ENCODE data around the gene MIPEP. TPM values are rescaled to one million over a fixed set of nuclear protein-coding genes. Genes with fewer than 3 reads are reported as not detected.

The MIPEP gene
- total RNA-seq, 1 donor from 2014 or later = 13.0 TPM

GRCh38 chr13:23852351-23852750, 36.8 kb downstream of the MIPEP start:
- Mint-ChIP-seq H3K27me3 (ENCODE audit: low read depth, unreplicated experiment) (no peaks in the 10 kb centered on the region), H3K27ac (ENCODE audit: unreplicated experiment) (no peak overlapping the region), H3K36me3 (ENCODE audit: low read depth, unreplicated experiment) (peaks cover 12% of the 10 kb centered on the region), H3K9me3 (ENCODE audit: unreplicated experiment) (no peaks in the 10 kb centered on the region), H3K4me1 (ENCODE audit: low read depth, unreplicated experiment) (no peaks in the 10 kb centered on the region), H3K4me3 (ENCODE audit: unreplicated experiment) (no peak overlapping the region)
- Histone ChIP-seq H3K36me3 (ENCODE audit: insufficient read depth, low read length) (peaks cover 11% of the 10 kb centered on the region), H3K27ac (ENCODE audit: low read depth, low read length) (no peak overlapping the region), H3K4me2 (ENCODE audit: low read length) (no peak overlapping the region), H3K27me3 (ENCODE audit: insufficient read depth, low read length) (no peaks in the 10 kb centered on the region), H3K9ac (ENCODE audit: low read length) (no peak overlapping the region), H2AFZ (ENCODE audit: low read depth, low read length) (no peak overlapping the region), H3K9me3 (ENCODE audit: insufficient read depth, low read depth, low read length) (no peaks in the 10 kb centered on the region), H3K79me2 (ENCODE audit: insufficient read depth, low read length) (no peaks in the 10 kb centered on the region), H4K20me1 (ENCODE audit: insufficient read depth, low read length) (no peaks in the 10 kb centered on the region), H3K4me3 (ENCODE audit: insufficient read depth, low read depth, low read length) (no peak overlapping the region), H3K4me1 (ENCODE audit: insufficient read depth, low read length) (no peaks in the 10 kb centered on the region)
- TF ChIP-seq, protein P1, sequence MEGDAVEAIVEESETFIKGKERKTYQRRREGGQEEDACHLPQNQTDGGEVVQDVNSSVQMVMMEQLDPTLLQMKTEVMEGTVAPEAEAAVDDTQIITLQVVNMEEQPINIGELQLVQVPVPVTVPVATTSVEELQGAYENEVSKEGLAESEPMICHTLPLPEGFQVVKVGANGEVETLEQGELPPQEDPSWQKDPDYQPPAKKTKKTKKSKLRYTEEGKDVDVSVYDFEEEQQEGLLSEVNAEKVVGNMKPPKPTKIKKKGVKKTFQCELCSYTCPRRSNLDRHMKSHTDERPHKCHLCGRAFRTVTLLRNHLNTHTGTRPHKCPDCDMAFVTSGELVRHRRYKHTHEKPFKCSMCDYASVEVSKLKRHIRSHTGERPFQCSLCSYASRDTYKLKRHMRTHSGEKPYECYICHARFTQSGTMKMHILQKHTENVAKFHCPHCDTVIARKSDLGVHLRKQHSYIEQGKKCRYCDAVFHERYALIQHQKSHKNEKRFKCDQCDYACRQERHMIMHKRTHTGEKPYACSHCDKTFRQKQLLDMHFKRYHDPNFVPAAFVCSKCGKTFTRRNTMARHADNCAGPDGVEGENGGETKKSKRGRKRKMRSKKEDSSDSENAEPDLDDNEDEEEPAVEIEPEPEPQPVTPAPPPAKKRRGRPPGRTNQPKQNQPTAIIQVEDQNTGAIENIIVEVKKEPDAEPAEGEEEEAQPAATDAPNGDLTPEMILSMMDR (IDR thresholded peaks at IDR 0.05; ENCODE audit: insufficient read depth, low read depth, low read length) = no peak
- no peak for TF ChIP-seq EZH2 (IDR thresholded peaks at IDR 0.05; ENCODE audit: insufficient read depth, low read length)
- no peak for DNase-seq (ENCODE audit: low read depth)
- FAIRE-seq = peak; percentile 62

DNA sequence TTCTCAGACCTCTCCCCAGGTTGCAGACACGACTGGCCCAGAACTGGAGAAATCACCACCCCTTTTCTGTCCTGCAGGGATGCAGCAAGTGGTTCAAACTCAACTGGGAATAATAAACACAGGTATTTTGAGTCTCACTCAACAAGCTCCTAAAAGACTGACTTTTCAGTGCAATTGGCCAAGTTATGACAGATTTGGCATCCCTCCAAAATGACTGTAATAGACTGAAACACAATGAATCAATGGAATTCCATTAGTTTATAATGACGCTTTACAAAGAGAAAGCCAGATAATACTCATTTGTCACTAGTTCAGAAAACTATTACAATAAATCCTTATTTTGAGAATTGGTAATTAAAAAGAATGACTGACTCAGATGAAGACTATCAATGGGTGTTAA, 38.1 kb downstream of the MIPEP start:
- Histone ChIP-seq H3K9me3 (ENCODE audit: insufficient read depth, low read depth, low read length) (no peaks in the 10 kb centered on the region), H3K4me3 (ENCODE audit: insufficient read depth, low read depth, low read length) (no peak overlapping the region), H4K20me1 (ENCODE audit: insufficient read depth, low read length) (no peaks in the 10 kb centered on the region), H3K79me2 (ENCODE audit: insufficient read depth, low read length) (no peaks in the 10 kb centered on the region), H2AFZ (ENCODE audit: low read depth, low read length) (no peak overlapping the region), H3K27me3 (ENCODE audit: insufficient read depth, low read length) (no peaks in the 10 kb centered on the region), H3K4me2 (ENCODE audit: low read length) (no peak overlapping the region), H3K36me3 (ENCODE audit: insufficient read depth, low read length) (peaks cover 10% of the 10 kb centered on the region), H3K9ac (ENCODE audit: low read length) (no peak overlapping the region), H3K27ac (ENCODE audit: low read depth, low read length) (no peak overlapping the region), H3K4me1 (ENCODE audit: insufficient read depth, low read length) (no peaks in the 10 kb centered on the region)
- no peak for FAIRE-seq
- Mint-ChIP-seq H3K27ac (ENCODE audit: unreplicated experiment) (no peak overlapping the region), H3K4me1 (ENCODE audit: low read depth, unreplicated experiment) (no peaks in the 10 kb centered on the region), H3K27me3 (ENCODE audit: low read depth, unreplicated experiment) (no peaks in the 10 kb centered on the region), H3K4me3 (ENCODE audit: unreplicated experiment) (no peak overlapping the region), H3K36me3 (ENCODE audit: low read depth, unreplicated experiment) (peaks cover 9% of the 10 kb centered on the region), H3K9me3 (ENCODE audit: unreplicated experiment) (no peaks in the 10 kb centered on the region)
- DNase-seq (ENCODE audit: low read depth) = peak; percentile 23
- TF ChIP-seq, protein P1 (IDR thresholded peaks at IDR 0.05; ENCODE audit: insufficient read depth, low read depth, low read length) = no peak
- no peak for TF ChIP-seq EZH2 (IDR thresholded peaks at IDR 0.05; ENCODE audit: insufficient read depth, low read length)

- H3K27ac Mint-ChIP-seq (ENCODE audit: unreplicated experiment) = no peak overlapping the region
These were observed 39.1 kb downstream of the MIPEP start for GRCh38 chr13:23850134-23850533.

More at GRCh38 chr13:23850134-23850533, 39.1 kb downstream of the MIPEP start:
- no peak for TF ChIP-seq EZH2 (IDR thresholded peaks at IDR 0.05; ENCODE audit: insufficient read depth, low read length)
- TF ChIP-seq, protein P1 (IDR thresholded peaks at IDR 0.05; ENCODE audit: insufficient read depth, low read depth, low read length) = no peak
- DNase-seq (ENCODE audit: low read depth) (no peak), FAIRE-seq (no peak)
- H3K4me3 Mint-ChIP-seq (ENCODE audit: unreplicated experiment) = no peak overlapping the region
- H3K36me3 Mint-ChIP-seq (ENCODE audit: low read depth, unreplicated experiment) = peaks cover 7% of the 10 kb centered on the region
- H3K4me1 ChIP-seq (ENCODE audit: insufficient read depth, low read length) = no peaks in the 10 kb centered on the region
- no peak overlapping the region for H3K9ac ChIP-seq (ENCODE audit: low read length)
- no peak overlapping the region for H3K27ac ChIP-seq (ENCODE audit: low read depth, low read length)
- no peaks in the 10 kb centered on the region for H3K4me1 Mint-ChIP-seq (ENCODE audit: low read depth, unreplicated experiment)
- H3K4me3 ChIP-seq (ENCODE audit: insufficient read depth, low read depth, low read length) = no peak overlapping the region
- H3K9me3 ChIP-seq (ENCODE audit: insufficient read depth, low read depth, low read length) = no peaks in the 10 kb centered on the region
- H3K36me3 ChIP-seq (ENCODE audit: insufficient read depth, low read length) = peaks cover 5% of the 10 kb centered on the region
- no peaks in the 10 kb centered on the region for H3K79me2 ChIP-seq (ENCODE audit: insufficient read depth, low read length)
- H3K27me3 ChIP-seq (ENCODE audit: insufficient read depth, low read length) = no peaks in the 10 kb centered on the region
- no peak overlapping the region for H2AFZ ChIP-seq (ENCODE audit: low read depth, low read length)
- no peaks in the 10 kb centered on the region for H4K20me1 ChIP-seq (ENCODE audit: insufficient read depth, low read length)
- no peaks in the 10 kb centered on the region for H3K9me3 Mint-ChIP-seq (ENCODE audit: unreplicated experiment)
- H3K4me2 ChIP-seq (ENCODE audit: low read length) = no peak overlapping the region
- no peaks in the 10 kb centered on the region for H3K27me3 Mint-ChIP-seq (ENCODE audit: low read depth, unreplicated experiment)
